Measurements from ENCODE around the gene CAPN8. TPM values are rescaled to one million over a fixed set of nuclear protein-coding genes. Genes with fewer than 3 reads are reported as not detected.

CAPN8 gene
- total RNA-seq, 1 experiment from 2014 or later, result 0.54 TPM

GRCh38 chr1:223534677-223535076 lies 130.8 kb downstream of the CAPN8 start:
- CTCF ChIA-PET, result no interaction called here
- Histone ChIP-seq H3K9me2 (ENCODE audit: insufficient read depth) (no peaks in the 10 kb centered on the region), H2AFZ (ENCODE audit: low read depth, low read length, poor library complexity, severe bottlenecking) (no peak overlapping the region), H3K36me3 (ENCODE audit: control insufficient read depth in 1 of 2, insufficient read depth in 2 of 2, low read length in 2 of 2) (no peaks in the 10 kb centered on the region), H3K4me3 (replicated peaks in 1 of 2; ENCODE audit: low read depth in 1 of 2, low read length in 2 of 2) (no peak overlapping the region), H3K27me3 (ENCODE audit: insufficient read depth, low read length) (peaks cover 3% of the 10 kb centered on the region; the same call in 1 of the 2 replicates), H4K20me1 (ENCODE audit: insufficient read depth) (no peaks in the 10 kb centered on the region), H3K4me1 (ENCODE audit: control insufficient read depth in 1 of 2, insufficient read depth in 2 of 2, low read length in 2 of 2) (no peaks in the 10 kb centered on the region), H3K27ac (ENCODE audit: low read depth, low read length) (no peak overlapping the region), H3K9ac (ENCODE audit: low read length) (no peak overlapping the region), H3K79me2 (ENCODE audit: insufficient read depth, low read length) (no peaks in the 10 kb centered on the region), H3K4me2 (ENCODE audit: low read length) (no peak overlapping the region), H3K9me3 (ENCODE audit: control insufficient read depth in 1 of 2, insufficient read depth in 1 of 2, low read depth in 1 of 2, low read length in 2 of 2) (no peaks in the 10 kb centered on the region)
- POLR2A ChIA-PET, result no interaction called here
- intact Hi-C loops (cut with micrococcal nuclease), result no loop called here
- ATAC-seq (no peak), DNase-seq (ENCODE audit: low read depth, low spot score) (no peak)
- TF ChIP-seq MAX (IDR thresholded peaks at IDR 0.05), result no peak
- no peak for TF ChIP-seq SIN3A (IDR thresholded peaks at IDR 0.05; ENCODE audit: low read depth)
- TF ChIP-seq, protein P1, sequence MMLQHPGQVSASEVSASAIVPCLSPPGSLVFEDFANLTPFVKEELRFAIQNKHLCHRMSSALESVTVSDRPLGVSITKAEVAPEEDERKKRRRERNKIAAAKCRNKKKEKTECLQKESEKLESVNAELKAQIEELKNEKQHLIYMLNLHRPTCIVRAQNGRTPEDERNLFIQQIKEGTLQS (IDR thresholded peaks at IDR 0.05), result no peak
- no peak for TF ChIP-seq RAD21 (IDR thresholded peaks at IDR 0.05; ENCODE audit: low read depth)
- TF ChIP-seq ZFX (IDR thresholded peaks at IDR 0.05), result no peak
- TF ChIP-seq, protein P2, sequence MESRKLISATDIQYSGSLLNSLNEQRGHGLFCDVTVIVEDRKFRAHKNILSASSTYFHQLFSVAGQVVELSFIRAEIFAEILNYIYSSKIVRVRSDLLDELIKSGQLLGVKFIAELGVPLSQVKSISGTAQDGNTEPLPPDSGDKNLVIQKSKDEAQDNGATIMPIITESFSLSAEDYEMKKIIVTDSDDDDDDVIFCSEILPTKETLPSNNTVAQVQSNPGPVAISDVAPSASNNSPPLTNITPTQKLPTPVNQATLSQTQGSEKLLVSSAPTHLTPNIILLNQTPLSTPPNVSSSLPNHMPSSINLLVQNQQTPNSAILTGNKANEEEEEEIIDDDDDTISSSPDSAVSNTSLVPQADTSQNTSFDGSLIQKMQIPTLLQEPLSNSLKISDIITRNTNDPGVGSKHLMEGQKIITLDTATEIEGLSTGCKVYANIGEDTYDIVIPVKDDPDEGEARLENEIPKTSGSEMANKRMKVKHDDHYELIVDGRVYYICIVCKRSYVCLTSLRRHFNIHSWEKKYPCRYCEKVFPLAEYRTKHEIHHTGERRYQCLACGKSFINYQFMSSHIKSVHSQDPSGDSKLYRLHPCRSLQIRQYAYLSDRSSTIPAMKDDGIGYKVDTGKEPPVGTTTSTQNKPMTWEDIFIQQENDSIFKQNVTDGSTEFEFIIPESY (IDR thresholded peaks at IDR 0.05; ENCODE audit: extremely low read depth, insufficient replicate concordance, low read length), result no peak
- no peak for TF ChIP-seq TCF7L2 (IDR thresholded peaks at IDR 0.05; ENCODE audit: borderline replicate concordance, extremely low read depth, insufficient read depth, insufficient read length)
- no peak for TF ChIP-seq FOSL1 (IDR thresholded peaks at IDR 0.05; ENCODE audit: low read depth)
- TF ChIP-seq POLR2AphosphoS5 (IDR thresholded peaks at IDR 0.05; ENCODE audit: low read depth, low read length), result no peak
- TF ChIP-seq CBX3 (IDR thresholded peaks at IDR 0.05; ENCODE audit: low read depth), result no peak
- TF ChIP-seq ELF1 (IDR thresholded peaks at IDR 0.05; ENCODE audit: borderline replicate concordance, low read depth), result no peak
- no peak for TF ChIP-seq JUND (IDR thresholded peaks at IDR 0.05)
- no TSS peak for BruUV-seq (replicated peaks)
- RAD21 ChIA-PET (ENCODE audit: low non-redundant PET in 1 of 2, low total read pairs in 2 of 2, uncharacterized antibody in 2 of 2, unreplicated experiment in 2 of 2), result no interaction called here
